ENCODE measurements around the gene ADAMTS8.
A peak's percentile ranks its signal among the peaks of the same experiment; 100 is the strongest.

The ADAMTS8 gene

DNA sequence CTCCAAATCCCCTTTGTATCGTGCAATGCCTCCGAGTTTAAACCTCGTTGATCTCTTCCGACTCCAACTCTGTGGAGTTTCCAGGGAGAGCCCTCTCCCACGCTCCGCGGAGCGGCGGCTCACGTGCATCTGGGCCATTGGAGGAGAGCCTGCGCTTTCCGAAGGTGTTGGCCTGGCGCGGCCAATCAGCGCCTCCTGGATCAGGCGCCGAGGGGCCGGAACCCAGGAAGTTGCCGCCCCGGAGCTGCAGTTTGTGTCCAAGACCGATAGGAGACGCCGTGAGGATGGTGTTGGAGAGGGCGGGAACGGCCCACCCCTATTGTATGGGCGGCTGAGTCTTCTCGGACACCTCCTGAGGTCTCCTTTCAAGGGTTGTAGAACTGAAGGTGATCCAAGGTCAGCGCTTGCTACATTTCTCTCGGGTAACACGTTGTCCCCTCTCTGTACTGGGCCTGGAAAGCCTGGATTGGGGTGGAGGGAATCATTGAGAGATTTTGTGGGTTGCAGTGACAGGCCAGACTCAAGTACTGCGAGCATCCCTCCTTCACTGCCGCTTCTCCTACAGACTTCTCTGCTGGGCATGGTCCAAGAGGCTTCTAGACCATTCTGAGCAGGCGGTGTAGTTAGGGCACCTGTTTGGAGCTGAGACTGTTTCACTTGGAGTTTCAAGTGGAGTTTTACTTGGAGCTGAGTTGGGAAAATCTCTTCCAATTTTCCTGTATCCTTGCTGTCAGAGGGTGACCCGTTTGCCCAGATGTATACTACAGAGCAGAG is 21.8 kb upstream of the ADAMTS8 start:
- Histone ChIP-seq H3K27me3 (ENCODE audit: control insufficient read depth in 3 of 3, insufficient read depth in 3 of 3, low read depth in 1 of 3, low read length in 3 of 3) (peaks cover 0 to 47% (median 21%) of the 10 kb centered on the region in 3 experiments), H2BK15ac (ENCODE audit: low read length) (no peak overlapping the region), H3K18ac (ENCODE audit: low read length) (peak overlapping the region; percentile 53), H3K9ac (ENCODE audit: low read depth, low read length, poor library complexity) (no peak overlapping the region), H3K79me1 (ENCODE audit: low read depth, low read length) (no peaks in the 10 kb centered on the region), H3K27ac (replicated peaks; ENCODE audit: low read length) (no peak overlapping the region), H3K4me3 (ENCODE audit: low read length in 2 of 2) (peak overlapping the region; percentile 56 to 86), H4K8ac (ENCODE audit: low read depth, low read length) (no peak overlapping the region), H3K4me1 (ENCODE audit: control insufficient read depth in 2 of 2, insufficient read depth in 1 of 2, low read depth in 1 of 2, low read length in 2 of 2) (peaks cover 12 to 14% of the 10 kb centered on the region in 2 donors), H4K91ac (ENCODE audit: low read depth, low read length, poor library complexity) (no peak overlapping the region), H3K36me3 (replicated peaks in 1 of 2; ENCODE audit: control insufficient read depth in 2 of 2, insufficient read depth in 2 of 2, low read length in 2 of 2) (no peaks in the 10 kb centered on the region), H3K23ac (ENCODE audit: low read depth, low read length, poor library complexity) (no peak overlapping the region), H2AK5ac (ENCODE audit: low read depth, low read length) (no peak overlapping the region), H3K9me3 (replicated peaks in 1 of 2; ENCODE audit: control insufficient read depth in 2 of 2, insufficient read depth in 1 of 2, low read depth in 1 of 2, low read length in 2 of 2) (no peaks in the 10 kb centered on the region), H2BK120ac (ENCODE audit: low read depth, low read length) (no peak overlapping the region), H2BK12ac (ENCODE audit: low read length) (no peak overlapping the region), H3K14ac (ENCODE audit: low read length) (no peak overlapping the region), H3K4ac (ENCODE audit: low read length) (no peak overlapping the region), H3K4me2 (ENCODE audit: insufficient read depth, low read length, poor library complexity, severe bottlenecking) (peak overlapping the region; percentile 97), H2AFZ (ENCODE audit: low read length) (peak overlapping the region; percentile 99), H2BK5ac (ENCODE audit: low read length) (no peak overlapping the region)
- DNase-seq (ENCODE audit: low spot score), result no peak
- no CpG with 5 or more reads among the region's 34 CpGs for WGBS, 2 donors (ENCODE audit: extremely low coverage in 2 of 2, insufficient read length in 2 of 2, insufficient replicate concordance in 1 of 2)

- Histone ChIP-seq H3K36me3 (replicated peaks in 1 of 2; ENCODE audit: control insufficient read depth in 2 of 2, insufficient read depth in 2 of 2, low read length in 2 of 2) (no peaks in the 10 kb centered on the region), H3K4me1 (ENCODE audit: control insufficient read depth in 2 of 2, insufficient read depth in 1 of 2, low read depth in 1 of 2, low read length in 2 of 2) (peaks cover 12 to 14% of the 10 kb centered on the region in 2 donors), H3K23ac (ENCODE audit: low read depth, low read length, poor library complexity) (no peak overlapping the region), H2AK5ac (ENCODE audit: low read depth, low read length) (no peak overlapping the region), H3K9ac (ENCODE audit: low read depth, low read length, poor library complexity) (no peak overlapping the region), H3K4me2 (ENCODE audit: insufficient read depth, low read length, poor library complexity, severe bottlenecking) (peak overlapping the region; percentile 97), H3K14ac (ENCODE audit: low read length) (no peak overlapping the region), H3K79me1 (ENCODE audit: low read depth, low read length) (no peaks in the 10 kb centered on the region), H2BK120ac (ENCODE audit: low read depth, low read length) (no peak overlapping the region), H3K4ac (ENCODE audit: low read length) (no peak overlapping the region), H3K9me3 (replicated peaks in 1 of 2; ENCODE audit: control insufficient read depth in 2 of 2, insufficient read depth in 1 of 2, low read depth in 1 of 2, low read length in 2 of 2) (no peaks in the 10 kb centered on the region), H4K91ac (ENCODE audit: low read depth, low read length, poor library complexity) (no peak overlapping the region), H3K27me3 (ENCODE audit: control insufficient read depth in 3 of 3, insufficient read depth in 3 of 3, low read depth in 1 of 3, low read length in 3 of 3) (peaks cover 0 to 47% (median 19%) of the 10 kb centered on the region in 3 experiments), H3K18ac (ENCODE audit: low read length) (peak overlapping the region; percentile 80), H2BK15ac (ENCODE audit: low read length) (no peak overlapping the region), H3K27ac (replicated peaks; ENCODE audit: low read length) (no peak overlapping the region), H2BK12ac (ENCODE audit: low read length) (no peak overlapping the region), H3K4me3 (ENCODE audit: low read length in 2 of 2) (peak overlapping the region; percentile 56 to 86), H4K8ac (ENCODE audit: low read depth, low read length) (no peak overlapping the region), H2BK5ac (ENCODE audit: low read length) (no peak overlapping the region), H2AFZ (ENCODE audit: low read length) (peak overlapping the region; percentile 99)
- WGBS, 2 donors (ENCODE audit: extremely low coverage in 2 of 2, insufficient read length in 2 of 2, insufficient replicate concordance in 1 of 2), result no CpG with 5 or more reads among the region's 64 CpGs
- no peak for DNase-seq (ENCODE audit: low spot score)
Measured at GRCh38 chr11:130449310-130449990, 21.0 kb upstream of the ADAMTS8 start.

- WGBS, 2 donors (ENCODE audit: extremely low coverage in 2 of 2, insufficient read length in 2 of 2, insufficient replicate concordance in 1 of 2), result no CpG with 5 or more reads among the region's 75 CpGs
Measured at GRCh38 chr11:130448416-130449309, 20.3 kb upstream of the ADAMTS8 start, which contains the start of gene ADAMTS15. Gene ADAMTS15, plus strand, starts transcription at chr11:130448645. Its CDS starts 329 bp downstream, at chr11:130448974.

More at GRCh38 chr11:130448416-130449309, 20.3 kb upstream of the ADAMTS8 start, which contains the start of gene ADAMTS15:
- Histone ChIP-seq H3K9me3 (replicated peaks in 1 of 2; ENCODE audit: control insufficient read depth in 2 of 2, insufficient read depth in 1 of 2, low read depth in 1 of 2, low read length in 2 of 2) (no peaks in the 10 kb centered on the region), H3K4me1 (ENCODE audit: control insufficient read depth in 2 of 2, insufficient read depth in 1 of 2, low read depth in 1 of 2, low read length in 2 of 2) (peaks cover 12 to 14% of the 10 kb centered on the region in 2 donors), H3K23ac (ENCODE audit: low read depth, low read length, poor library complexity) (peak within 1 kb of the TSS; percentile 83), H3K14ac (ENCODE audit: low read length) (no peak within 1 kb of the TSS), H2BK12ac (ENCODE audit: low read length) (no peak within 1 kb of the TSS), H2AFZ (ENCODE audit: low read length) (peak within 1 kb of the TSS; percentile 99), H3K27ac (replicated peaks; ENCODE audit: low read length) (no peak within 1 kb of the TSS), H3K18ac (ENCODE audit: low read length) (peak within 1 kb of the TSS; percentile 80), H3K27me3 (ENCODE audit: control insufficient read depth in 3 of 3, insufficient read depth in 3 of 3, low read depth in 1 of 3, low read length in 3 of 3) (peaks cover 0 to 47% (median 19%) of the 10 kb centered on the region in 3 experiments), H2BK120ac (ENCODE audit: low read depth, low read length) (no peak within 1 kb of the TSS), H2BK5ac (ENCODE audit: low read length) (no peak within 1 kb of the TSS), H3K4ac (ENCODE audit: low read length) (no peak within 1 kb of the TSS), H3K4me3 (ENCODE audit: low read length in 2 of 2) (peak within 1 kb of the TSS; percentile 56 to 86), H3K79me1 (ENCODE audit: low read depth, low read length) (no peaks in the 10 kb centered on the region), H4K8ac (ENCODE audit: low read depth, low read length) (no peak within 1 kb of the TSS), H3K36me3 (replicated peaks in 1 of 2; ENCODE audit: control insufficient read depth in 2 of 2, insufficient read depth in 2 of 2, low read length in 2 of 2) (no peaks in the 10 kb centered on the region), H4K91ac (ENCODE audit: low read depth, low read length, poor library complexity) (no peak within 1 kb of the TSS), H2BK15ac (ENCODE audit: low read length) (no peak within 1 kb of the TSS), H3K4me2 (ENCODE audit: insufficient read depth, low read length, poor library complexity, severe bottlenecking) (peak within 1 kb of the TSS; percentile 97), H3K9ac (ENCODE audit: low read depth, low read length, poor library complexity) (peak within 1 kb of the TSS; percentile 80), H2AK5ac (ENCODE audit: low read depth, low read length) (no peak within 1 kb of the TSS)
- peak; percentile 83 for DNase-seq (ENCODE audit: low spot score)
